Lung (tissue), 12 donors: ENCODE data around the gene ARAP1. TPM values are rescaled to one million over a fixed set of nuclear protein-coding genes. Genes with fewer than 3 reads are reported as not detected.

ENCODE experiments used
- ATAC-seq: fragments of 200-7000 bp; cut with Tn5 transposase; one replicate; pipeline ENCODE4 v1.9.1; 2020; ENCODE audit warnings: moderate number of reproducible peaks; ENCODE audit not compliant: insufficient read depth, low FRiP score
- DNase-seq, 3 donors: peaks; one replicate each; pipeline ENCODE4 v3.0.0-alpha.2; 2013 to 2017
- H3K27ac ChIP-seq, 2 donors: one replicate each; pipeline ENCODE4 v1.5.1; 2013; ENCODE audit warnings: mild to moderate bottlenecking in 2 of 2, moderate library complexity in 2 of 2, control low read depth in 1 of 2, inconsistent platforms in 1 of 2, low read depth in 1 of 2, low read length in 1 of 2
- H3K27me3 ChIP-seq, 3 donors: one replicate each; pipeline ENCODE4 v1.5.1; 2013; ENCODE audit warnings: low read length in 2 of 3; ENCODE audit not compliant: control insufficient read depth in 3 of 3, insufficient read depth in 3 of 3
- H3K36me3 ChIP-seq, 4 donors: one replicate each; pipeline ENCODE4 v1.5.1; 2013; ENCODE audit warnings: low read length in 4 of 4, mild to moderate bottlenecking in 1 of 4, moderate library complexity in 1 of 4; ENCODE audit not compliant: control insufficient read depth in 4 of 4, insufficient read depth in 4 of 4
- H3K4me1 ChIP-seq, 5 donors: one replicate each; pipeline ENCODE4 v1.5.1; 2013; ENCODE audit warnings: low read length in 5 of 5, mild to moderate bottlenecking in 2 of 5, moderate library complexity in 1 of 5; ENCODE audit not compliant: control insufficient read depth in 5 of 5, insufficient read depth in 5 of 5
- H3K4me3 ChIP-seq: one replicate; pipeline ENCODE4 v1.5.1; 2013; ENCODE audit warnings: mild to moderate bottlenecking, control low read depth, moderate library complexity
- H3K9ac ChIP-seq, 2 donors: one replicate each; pipeline ENCODE4 v1.5.1; 2013; ENCODE audit warnings: low read length in 2 of 2, control low read depth in 1 of 2; ENCODE audit not compliant: insufficient read depth in 1 of 2
- H3K9me3 ChIP-seq, 4 donors: one replicate each; pipeline ENCODE4 v1.5.1; 2013; ENCODE audit warnings: low read length in 3 of 4, mild to moderate bottlenecking in 1 of 4, moderate library complexity in 1 of 4; ENCODE audit not compliant: control insufficient read depth in 4 of 4, insufficient read depth in 3 of 4
- WGBS, 2 donors: extraction: QIAGEN DNeasy Blood & Tissue Kit; methylation state at CpG; one replicate each; pipeline ENCODE4 v1.1.7; 2013; 5-methylcytosine and 5-hydroxymethylcytosine counted together
- polyA plus RNA-seq, 2 donors: library from polyadenylated mRNA; stranded (reverse); fragments of 200-250 nt; gene quantifications; one replicate each; pipeline ENCODE4 v1.2.1, GENCODE V29; 2013
- total RNA-seq, 2 donors: library from RNA; depleted of rRNA in 1 of 2; stranded (reverse); fragments of >200 nt in 1 of 2; gene quantifications; one replicate each; pipeline ENCODE4 v1.2.1, GENCODE V29; 2014 to 2021
- TF ChIP-seq, protein P1 (sequence below): IDR thresholded peaks from 2 replicates; pipeline ENCODE4 v1.5.1; 2012; ENCODE audit warnings: mild to moderate bottlenecking; ENCODE audit errors: control extremely low read depth, extremely low read depth
- donor health status: control.
- donor health status: control.
- donor health status: Bipolar disorder and iron deficiency.
- donor health status: healthy.
- donor health status: DM: yes; HTN: yes; CAD: no.

Gene ARAP1
- total and polyA plus RNA-seq, 4 donors: 134 to 218 (median 173) TPM

DNA sequence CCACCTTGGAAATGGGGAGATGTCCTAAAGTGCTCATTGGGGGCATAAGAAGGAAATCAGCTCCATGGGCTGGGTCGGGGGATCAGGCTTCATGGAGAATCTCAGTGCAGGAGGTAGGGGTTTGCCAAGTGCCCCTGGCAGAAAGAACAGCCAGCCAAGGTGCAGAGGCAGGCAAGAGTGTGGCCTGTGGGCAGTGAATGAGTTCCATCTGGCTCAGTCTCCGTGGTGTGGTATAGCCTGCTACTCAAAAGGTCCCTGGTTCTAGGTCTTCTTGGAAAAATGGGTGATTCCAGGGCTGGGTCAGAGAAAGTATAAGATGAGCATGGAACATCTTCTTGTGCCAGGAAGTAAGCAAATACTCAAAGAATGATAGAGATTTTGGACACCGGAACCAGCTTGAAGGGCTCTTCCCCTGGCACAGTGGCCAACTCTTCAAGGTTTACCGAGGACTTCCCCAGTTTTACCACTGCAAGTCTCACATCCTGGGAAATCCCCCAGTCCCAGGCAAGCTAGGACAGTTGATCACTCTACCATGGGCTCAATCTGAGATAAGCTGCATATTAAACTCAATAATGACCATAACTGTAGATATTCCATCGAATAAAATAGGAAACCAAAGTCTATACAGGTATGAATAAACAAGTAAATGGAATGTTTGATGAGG, 10.6 kb upstream of the ARAP1 start:
- DNase-seq: no peak
- TF ChIP-seq, protein P1, sequence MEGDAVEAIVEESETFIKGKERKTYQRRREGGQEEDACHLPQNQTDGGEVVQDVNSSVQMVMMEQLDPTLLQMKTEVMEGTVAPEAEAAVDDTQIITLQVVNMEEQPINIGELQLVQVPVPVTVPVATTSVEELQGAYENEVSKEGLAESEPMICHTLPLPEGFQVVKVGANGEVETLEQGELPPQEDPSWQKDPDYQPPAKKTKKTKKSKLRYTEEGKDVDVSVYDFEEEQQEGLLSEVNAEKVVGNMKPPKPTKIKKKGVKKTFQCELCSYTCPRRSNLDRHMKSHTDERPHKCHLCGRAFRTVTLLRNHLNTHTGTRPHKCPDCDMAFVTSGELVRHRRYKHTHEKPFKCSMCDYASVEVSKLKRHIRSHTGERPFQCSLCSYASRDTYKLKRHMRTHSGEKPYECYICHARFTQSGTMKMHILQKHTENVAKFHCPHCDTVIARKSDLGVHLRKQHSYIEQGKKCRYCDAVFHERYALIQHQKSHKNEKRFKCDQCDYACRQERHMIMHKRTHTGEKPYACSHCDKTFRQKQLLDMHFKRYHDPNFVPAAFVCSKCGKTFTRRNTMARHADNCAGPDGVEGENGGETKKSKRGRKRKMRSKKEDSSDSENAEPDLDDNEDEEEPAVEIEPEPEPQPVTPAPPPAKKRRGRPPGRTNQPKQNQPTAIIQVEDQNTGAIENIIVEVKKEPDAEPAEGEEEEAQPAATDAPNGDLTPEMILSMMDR: no peak
- no peak for ATAC-seq
- Histone ChIP-seq H3K27ac (no peak overlapping the region), H3K9me3 (no peaks in the 10 kb centered on the region), H3K36me3 (peaks cover 0 to 2% (median 0%) of the 10 kb centered on the region in 4 donors), H3K4me3 (no peak overlapping the region), H3K9ac (no peak overlapping the region), H3K4me1 (peaks cover 0 to 24% (median 9%) of the 10 kb centered on the region in 5 donors), H3K27me3 (no peaks in the 10 kb centered on the region)
- 58 to 69% methylated on average over 5 of the region's 5 CpGs for WGBS, 2 donors

DNA sequence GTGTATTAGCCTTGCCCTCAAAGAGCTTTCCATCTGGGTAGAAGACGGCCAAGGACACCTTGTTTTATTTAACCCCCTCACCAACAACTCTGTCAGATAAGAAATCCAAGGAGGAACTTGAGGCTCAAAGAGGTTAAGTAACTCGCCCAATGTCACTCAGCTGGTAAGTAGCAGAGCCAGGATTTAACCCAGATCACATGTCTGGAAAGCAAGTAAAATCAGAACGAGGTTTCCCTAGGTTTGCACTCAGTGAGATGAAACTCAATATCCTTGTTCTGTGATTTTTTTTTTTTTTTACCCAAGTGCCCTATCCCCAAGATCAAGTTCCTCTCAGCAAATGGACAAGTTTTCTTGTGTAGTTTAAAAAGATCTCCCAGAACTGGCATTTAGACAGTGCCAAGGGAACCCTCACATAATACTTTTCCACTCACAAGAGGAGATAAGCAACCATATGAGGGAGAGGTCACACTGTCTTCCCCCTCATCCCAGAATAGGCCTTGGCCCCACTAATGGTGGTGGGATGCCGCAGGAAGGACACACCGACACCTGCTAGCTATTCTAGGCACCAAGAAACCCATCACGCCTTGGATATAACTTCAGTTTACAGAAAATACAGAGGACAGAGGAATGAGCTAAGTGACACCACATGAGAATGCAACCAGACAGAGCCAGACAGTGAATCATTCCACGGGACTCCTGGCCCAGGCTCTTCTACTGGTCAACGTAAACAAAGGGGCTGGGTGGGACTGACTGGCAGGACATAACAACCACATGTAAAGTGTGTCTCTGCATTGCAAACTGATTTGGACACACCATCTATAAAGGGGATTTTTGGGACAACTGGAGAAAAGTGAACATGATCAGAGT, 8.6 kb upstream of the ARAP1 start:
- H3K9ac ChIP-seq: no peak overlapping the region
- no peak for DNase-seq
- peaks cover 0 to 24% (median 9%) of the 10 kb centered on the region in 5 donors for H3K4me1 ChIP-seq
- WGBS, 2 donors: 69 to 70% methylated on average over 8 of the region's 8 CpGs
- TF ChIP-seq, protein P1: no peak
- H3K4me3 ChIP-seq: no peak overlapping the region
- H3K9me3 ChIP-seq: no peaks in the 10 kb centered on the region
- peaks cover 0 to 4% (median under 1%) of the 10 kb centered on the region in 4 donors for H3K36me3 ChIP-seq
- H3K27me3 ChIP-seq: no peaks in the 10 kb centered on the region
- H3K27ac ChIP-seq: no peak overlapping the region
- ATAC-seq: no peak

DNA sequence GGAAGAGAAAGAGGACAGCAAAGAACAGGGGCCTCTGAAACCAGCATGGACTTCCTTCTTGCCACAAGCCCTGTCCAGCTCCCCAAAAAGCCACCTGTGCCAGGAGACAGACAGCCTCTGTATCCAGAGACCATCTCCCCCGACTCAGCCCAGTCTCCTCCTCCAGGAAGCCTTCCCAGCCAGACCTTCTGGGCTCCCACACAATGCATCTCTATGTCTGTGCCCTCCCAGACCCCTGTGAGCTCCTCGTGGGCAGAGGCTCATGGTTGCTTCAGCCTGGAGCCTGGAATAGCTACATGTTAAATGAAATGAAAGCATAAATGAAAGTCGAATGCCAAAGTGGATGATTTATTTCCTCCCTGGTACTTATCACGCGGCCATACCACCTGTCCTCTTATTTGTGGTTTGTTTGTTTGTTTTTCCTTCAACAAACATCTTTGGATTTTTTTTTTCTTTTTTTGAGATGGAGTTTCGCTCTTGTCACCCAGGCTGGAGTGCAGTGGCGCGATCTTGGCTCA, 7.3 kb upstream of the ARAP1 start:
- Histone ChIP-seq H3K27ac (no peak overlapping the region), H3K9me3 (no peaks in the 10 kb centered on the region), H3K4me1 (peaks cover 0 to 24% (median 9%) of the 10 kb centered on the region in 5 donors), H3K4me3 (no peak overlapping the region), H3K9ac (peak overlapping the region; percentile 12 to 27), H3K27me3 (no peaks in the 10 kb centered on the region), H3K36me3 (peaks cover 0 to 9% (median under 1%) of the 10 kb centered on the region in 4 donors)
- WGBS, 2 donors: 71 to 77% methylated on average over 8 of the region's 8 CpGs
- TF ChIP-seq, protein P1: no peak
- ATAC-seq: no peak
- no peak for DNase-seq
